ENCODE data around the gene TM4SF1. TPM values are rescaled to one million over a fixed set of nuclear protein-coding genes. Genes with fewer than 3 reads are reported as not detected.

Gene TM4SF1
- total and polyA plus RNA-seq, 9 of the 15 experiments (the other 6 are each of a cell fraction or from before 2014, with no cell fraction given) = 0.06 to 0.44 (median 0.08) TPM; not detected in 4

DNA sequence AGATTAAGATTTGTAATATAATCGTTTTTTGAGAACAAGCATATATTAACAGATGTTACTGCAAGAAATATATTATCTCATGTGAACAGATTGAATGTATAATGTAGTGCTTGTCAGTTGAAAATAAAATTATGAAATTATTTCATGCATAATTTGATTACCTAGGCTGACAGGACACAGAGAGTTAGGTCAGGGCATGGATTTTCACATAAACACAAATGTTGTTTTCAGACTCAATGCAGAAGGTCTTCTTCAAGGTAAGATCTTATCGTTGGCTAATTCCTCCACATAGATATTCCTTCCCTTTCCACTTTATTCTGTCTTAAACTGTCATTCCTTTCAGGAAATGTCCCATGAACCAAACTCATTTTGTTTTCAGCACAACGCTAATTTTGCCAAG lies 20.1 kb upstream of the TM4SF1 start:
- Histone ChIP-seq H3K4me1 (replicated peaks in 1 of 2; ENCODE audit: control insufficient read depth in 2 of 2, insufficient read depth in 2 of 2, low read length in 2 of 2) (no peaks in the 10 kb centered on the region), H2AFZ (ENCODE audit: low read depth, low read length) (no peak overlapping the region), H3K4me2 (ENCODE audit: insufficient read depth, low read length) (no peak overlapping the region), H3K9me3 (replicated peaks; ENCODE audit: control insufficient read depth, insufficient read depth, low read depth, low read length) (no peaks in the 10 kb centered on the region), H3K79me2 (ENCODE audit: control insufficient read depth, insufficient read depth, low read length) (no peaks in the 10 kb centered on the region), H3K9me1 (ENCODE audit: control insufficient read depth, insufficient read depth, low read length) (no peaks in the 10 kb centered on the region), H3K36me3 (ENCODE audit: control insufficient read depth, insufficient read depth, low read length) (no peaks in the 10 kb centered on the region), H3K27ac (ENCODE audit: extremely low read depth, low read depth, low read length) (no peak overlapping the region), H3K27me3 (ENCODE audit: control insufficient read depth in 2 of 2, insufficient read depth in 2 of 2, low read length in 2 of 2) (no peaks in the 10 kb centered on the region), H4K20me1 (replicated peaks; ENCODE audit: control insufficient read depth, insufficient read depth, low read length) (no peaks in the 10 kb centered on the region), H3K9ac (ENCODE audit: insufficient read depth in 1 of 2, low read depth in 2 of 2, low read length in 2 of 2) (no peak overlapping the region), H3K4me3 (no peak overlapping the region)
- no peak for FAIRE-seq
- POLR2A ChIA-PET = interaction anchor here (0.8 kb wide), 1 partner anchor 8 kb away, joined by 4 read pairs; no protein-coding TSS in a partner anchor
- in situ Hi-C loops (cut with MboI) (no loop called here), intact Hi-C loops (cut with micrococcal nuclease) (no loop called here)
- DNase-seq (ENCODE audit: extremely low read depth in 1 of 4, low spot score in 3 of 4) = no peak
- ATAC-seq = no peak
- WGBS (ENCODE audit: insufficient coverage, low coverage, missing lambda C conversion rate) = 0% methylated on average over 3 of the region's 3 CpGs
- no TSS peak for BruUV-seq (replicated peaks)
- CTCF ChIA-PET (ENCODE audit: low intra/inter-chr PET ratio) = interaction anchor here (0.7 kb wide), 1 partner anchor 47 kb away, joined by 3 read pairs; no protein-coding TSS in a partner anchor
- TF ChIP-seq, protein P1, sequence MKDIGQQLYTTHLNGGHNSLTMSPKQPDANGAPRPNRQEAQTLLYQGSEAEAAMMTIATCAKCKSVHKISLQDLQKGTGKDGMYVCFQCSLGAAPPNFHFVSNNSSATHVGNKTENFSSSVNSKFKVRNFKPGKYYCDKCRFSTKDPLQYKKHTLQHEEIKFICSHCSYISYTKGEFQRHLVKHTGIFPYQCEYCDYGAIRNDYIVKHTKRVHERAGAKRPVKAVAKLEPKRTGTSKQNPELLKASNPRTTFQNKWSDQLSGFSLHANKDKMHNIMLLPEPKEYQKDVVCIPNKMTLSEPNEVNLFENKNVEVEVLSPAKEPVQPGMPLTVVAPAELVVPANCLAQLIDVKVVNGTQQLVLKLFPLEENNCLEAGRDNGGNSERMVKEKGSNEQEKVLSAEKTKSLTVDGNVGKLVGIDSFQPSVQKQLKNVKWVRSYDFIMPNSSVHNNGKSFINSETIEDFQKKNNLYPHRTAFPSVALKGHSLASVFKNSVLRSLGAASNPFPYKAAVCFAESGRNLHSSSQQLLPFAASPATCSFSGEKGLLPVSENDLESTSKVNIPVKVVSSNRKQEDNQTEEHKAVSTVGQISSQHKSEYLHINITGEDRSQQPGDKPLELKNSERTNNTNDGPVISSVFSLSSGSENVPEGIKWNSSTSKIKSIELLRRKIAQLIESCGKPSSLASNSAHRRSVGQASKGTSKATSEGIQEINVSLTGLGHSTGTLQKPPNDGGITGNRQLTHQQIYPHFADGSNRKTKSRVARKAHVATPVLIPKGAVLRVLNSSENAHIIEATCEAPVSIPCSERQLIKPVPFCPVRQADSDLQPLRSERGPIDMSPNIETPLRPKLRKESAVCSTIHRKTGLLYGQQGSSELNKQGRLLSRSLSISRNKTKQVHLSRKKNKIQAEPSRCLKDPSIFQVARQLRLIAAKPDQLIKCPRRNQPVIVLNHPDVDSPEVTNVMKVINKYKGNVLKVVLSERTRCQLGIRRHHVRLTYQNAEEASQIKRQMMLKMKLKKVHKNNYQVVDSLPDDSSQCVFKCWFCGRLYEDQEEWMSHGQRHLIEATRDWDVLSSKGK (CRISPR knock-in tag; IDR thresholded peaks at IDR 0.05) = no peak
- no peak for TF ChIP-seq FOXA3 (CRISPR knock-in tag; conservative IDR thresholded peaks at IDR 0.05 in 1 of 2, IDR thresholded peaks at IDR 0.05 in 1 of 2)
- TF ChIP-seq ZNF212 (CRISPR knock-in tag; IDR thresholded peaks at IDR 0.05) = no peak
- TF ChIP-seq HNRNPLL (IDR thresholded peaks at IDR 0.05; ENCODE audit: low read depth, low read length, poor library complexity, severe bottlenecking) = no peak
- TF ChIP-seq TFAP4 (CRISPR knock-in tag; IDR thresholded peaks at IDR 0.05; ENCODE audit: borderline replicate concordance) = no peak
- TF ChIP-seq, protein P2, sequence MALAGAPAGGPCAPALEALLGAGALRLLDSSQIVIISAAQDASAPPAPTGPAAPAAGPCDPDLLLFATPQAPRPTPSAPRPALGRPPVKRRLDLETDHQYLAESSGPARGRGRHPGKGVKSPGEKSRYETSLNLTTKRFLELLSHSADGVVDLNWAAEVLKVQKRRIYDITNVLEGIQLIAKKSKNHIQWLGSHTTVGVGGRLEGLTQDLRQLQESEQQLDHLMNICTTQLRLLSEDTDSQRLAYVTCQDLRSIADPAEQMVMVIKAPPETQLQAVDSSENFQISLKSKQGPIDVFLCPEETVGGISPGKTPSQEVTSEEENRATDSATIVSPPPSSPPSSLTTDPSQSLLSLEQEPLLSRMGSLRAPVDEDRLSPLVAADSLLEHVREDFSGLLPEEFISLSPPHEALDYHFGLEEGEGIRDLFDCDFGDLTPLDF (CRISPR knock-in tag; IDR thresholded peaks at IDR 0.05) = no peak
- no peak for TF ChIP-seq PML (IDR thresholded peaks at IDR 0.05; ENCODE audit: low read length)
- TF ChIP-seq, protein P3, sequence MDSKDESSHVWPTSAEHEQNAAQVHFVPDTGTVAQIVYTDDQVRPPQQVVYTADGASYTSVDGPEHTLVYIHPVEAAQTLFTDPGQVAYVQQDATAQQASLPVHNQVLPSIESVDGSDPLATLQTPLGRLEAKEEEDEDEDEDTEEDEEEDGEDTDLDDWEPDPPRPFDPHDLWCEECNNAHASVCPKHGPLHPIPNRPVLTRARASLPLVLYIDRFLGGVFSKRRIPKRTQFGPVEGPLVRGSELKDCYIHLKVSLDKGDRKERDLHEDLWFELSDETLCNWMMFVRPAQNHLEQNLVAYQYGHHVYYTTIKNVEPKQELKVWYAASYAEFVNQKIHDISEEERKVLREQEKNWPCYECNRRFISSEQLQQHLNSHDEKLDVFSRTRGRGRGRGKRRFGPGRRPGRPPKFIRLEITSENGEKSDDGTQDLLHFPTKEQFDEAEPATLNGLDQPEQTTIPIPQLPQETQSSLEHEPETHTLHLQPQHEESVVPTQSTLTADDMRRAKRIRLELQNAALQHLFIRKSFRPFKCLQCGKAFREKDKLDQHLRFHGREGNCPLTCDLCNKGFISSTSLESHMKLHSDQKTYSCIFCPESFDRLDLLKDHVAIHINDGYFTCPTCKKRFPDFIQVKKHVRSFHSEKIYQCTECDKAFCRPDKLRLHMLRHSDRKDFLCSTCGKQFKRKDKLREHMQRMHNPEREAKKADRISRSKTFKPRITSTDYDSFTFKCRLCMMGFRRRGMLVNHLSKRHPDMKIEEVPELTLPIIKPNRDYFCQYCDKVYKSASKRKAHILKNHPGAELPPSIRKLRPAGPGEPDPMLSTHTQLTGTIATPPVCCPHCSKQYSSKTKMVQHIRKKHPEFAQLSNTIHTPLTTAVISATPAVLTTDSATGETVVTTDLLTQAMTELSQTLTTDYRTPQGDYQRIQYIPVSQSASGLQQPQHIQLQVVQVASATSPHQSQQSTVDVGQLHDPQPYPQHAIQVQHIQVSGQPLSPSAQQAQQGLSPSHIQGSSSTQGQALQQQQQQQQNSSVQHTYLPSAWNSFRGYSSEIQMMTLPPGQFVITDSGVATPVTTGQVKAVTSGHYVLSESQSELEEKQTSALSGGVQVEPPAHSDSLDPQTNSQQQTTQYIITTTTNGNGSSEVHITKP (IDR thresholded peaks at IDR 0.05; ENCODE audit: partially characterized antibody) = no peak
- no peak for TF ChIP-seq JUN (IDR thresholded peaks at IDR 0.05; ENCODE audit: borderline replicate concordance, low read depth, low read length)
- no peak for TF ChIP-seq JUN (CRISPR knock-in tag; IDR thresholded peaks at IDR 0.05; ENCODE audit: borderline replicate concordance)
- no peak for TF ChIP-seq NFE2L1 (tag; IDR thresholded peaks at IDR 0.05; ENCODE audit: borderline replicate concordance, low read depth)
- no peak for TF ChIP-seq NFE2 (IDR thresholded peaks at IDR 0.05; ENCODE audit: low read depth)
- no peak for TF ChIP-seq TRIM24 (IDR thresholded peaks at IDR 0.05)
